Hematopoietic multipotent progenitor cell treated with erythropoietin and hydrocortisone succinate and interleukin-3 and kit ligand, for 17 days (in vitro differentiated cells): ENCODE data around the gene ZNF784.

Experiments used
- DNase-seq: peaks from one replicate; pipeline ENCODE4 v3.0.0-alpha.2; 2015; ENCODE audit warnings: low spot score

ZNF784 gene, protein sequence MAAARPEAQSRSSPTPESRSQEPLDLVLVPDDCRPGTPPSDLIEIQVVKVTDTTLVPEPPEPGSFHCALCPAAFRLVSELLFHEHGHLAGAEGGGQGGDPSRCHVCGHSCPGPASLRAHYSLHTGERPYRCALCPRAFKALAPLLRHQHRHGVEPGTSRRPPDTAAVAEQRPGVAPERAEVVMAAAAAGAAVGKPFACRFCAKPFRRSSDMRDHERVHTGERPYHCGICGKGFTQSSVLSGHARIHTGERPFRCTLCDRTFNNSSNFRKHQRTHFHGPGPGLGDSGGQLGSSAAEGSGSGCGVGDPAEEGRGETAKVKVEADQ

DNA sequence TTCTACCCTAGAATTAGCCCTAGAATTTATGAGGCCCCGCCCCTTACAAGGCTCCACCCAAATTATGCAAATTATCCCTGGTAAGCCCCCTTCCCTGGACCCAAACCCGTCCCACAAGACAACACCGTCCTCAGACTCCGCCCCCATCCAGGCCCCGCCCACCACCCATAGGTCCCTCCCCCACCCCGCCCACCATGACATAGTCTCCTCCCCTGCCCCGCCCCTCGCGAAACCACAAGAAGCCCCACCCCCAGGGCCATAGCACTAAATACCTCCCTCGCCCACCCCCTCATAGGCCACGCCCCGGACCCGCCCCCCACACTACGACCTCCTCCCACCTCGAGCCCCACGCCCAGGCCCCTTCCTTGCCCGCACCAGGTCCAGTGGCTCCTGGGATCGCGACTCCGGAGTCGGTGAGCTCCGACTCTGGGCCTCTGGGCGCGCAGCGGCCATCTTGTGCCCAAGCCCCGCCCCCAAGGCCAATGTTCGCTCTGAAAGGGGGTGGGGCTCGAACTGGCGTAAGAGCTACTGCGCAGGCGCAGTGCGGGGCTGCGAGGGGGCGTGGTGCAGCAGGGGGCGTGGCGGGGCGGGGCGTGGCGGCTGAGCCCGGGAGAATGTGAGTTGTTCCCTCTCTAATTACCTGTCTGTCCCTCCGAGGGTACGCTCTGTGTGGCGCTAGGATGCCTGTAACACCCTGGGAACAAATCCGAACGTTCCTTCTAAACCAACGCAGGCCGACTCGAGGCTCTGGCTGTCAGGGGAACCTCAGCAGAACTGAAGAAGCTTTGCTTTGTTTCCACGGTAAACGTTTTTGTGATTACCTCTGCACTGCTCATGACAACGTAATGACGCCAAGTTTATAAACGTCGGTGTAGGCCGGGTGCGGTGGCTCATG lies at the start of gene ZNF784:
Gene ZNF784 (minus strand): TSS at position 458 of the 895 bp plus-strand sequence. CDS start 5 bp downstream, at position 453.
- peak; percentile 97 for DNase-seq

DNA sequence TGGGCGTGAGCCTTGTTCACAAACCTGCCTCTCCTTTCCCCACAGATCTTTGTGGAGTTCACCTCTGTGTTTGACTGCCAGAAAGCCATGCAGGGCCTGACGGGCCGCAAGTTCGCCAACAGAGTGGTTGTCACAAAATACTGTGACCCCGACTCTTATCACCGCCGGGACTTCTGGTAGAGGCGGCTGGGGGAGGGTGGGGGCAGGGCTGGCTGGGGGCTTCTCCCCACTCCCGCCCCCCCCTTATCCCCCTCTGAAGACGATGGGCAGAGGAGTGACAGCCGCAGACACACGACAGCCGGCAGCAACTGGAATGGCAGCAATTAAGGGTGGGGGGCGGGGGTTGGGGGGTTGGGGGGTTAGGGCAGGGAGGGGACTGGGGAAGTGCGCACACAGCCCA lies 49.5 kb upstream of the ZNF784 start:
- DNase-seq, result no peak

GRCh38 chr19:55673465-55673864 lies 49.1 kb upstream of the ZNF784 start:
- DNase-seq, result no peak

DNA sequence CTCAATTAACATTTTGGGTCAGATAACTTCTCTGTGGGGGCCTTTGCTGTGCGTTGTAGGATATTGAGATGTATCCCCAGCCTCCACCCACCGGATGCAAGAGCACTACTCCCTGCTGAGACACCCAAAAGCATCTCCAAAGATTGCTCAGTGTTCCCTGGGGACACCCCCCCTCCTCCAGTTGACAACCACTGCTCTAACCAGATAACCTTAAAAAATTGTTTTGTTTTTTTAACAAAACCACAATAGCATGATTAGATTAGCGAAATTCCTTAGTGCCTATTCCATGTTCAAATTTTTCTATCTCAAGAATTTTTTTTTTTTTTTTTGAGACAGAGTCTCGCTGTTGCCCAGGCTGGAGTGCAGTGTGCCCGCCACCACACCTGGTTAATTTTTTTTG lies 48.1 kb upstream of the ZNF784 start:
- no peak for DNase-seq

GRCh38 chr19:55671054-55671378 lies 46.6 kb upstream of the ZNF784 start:
- DNase-seq, result no peak

DNA sequence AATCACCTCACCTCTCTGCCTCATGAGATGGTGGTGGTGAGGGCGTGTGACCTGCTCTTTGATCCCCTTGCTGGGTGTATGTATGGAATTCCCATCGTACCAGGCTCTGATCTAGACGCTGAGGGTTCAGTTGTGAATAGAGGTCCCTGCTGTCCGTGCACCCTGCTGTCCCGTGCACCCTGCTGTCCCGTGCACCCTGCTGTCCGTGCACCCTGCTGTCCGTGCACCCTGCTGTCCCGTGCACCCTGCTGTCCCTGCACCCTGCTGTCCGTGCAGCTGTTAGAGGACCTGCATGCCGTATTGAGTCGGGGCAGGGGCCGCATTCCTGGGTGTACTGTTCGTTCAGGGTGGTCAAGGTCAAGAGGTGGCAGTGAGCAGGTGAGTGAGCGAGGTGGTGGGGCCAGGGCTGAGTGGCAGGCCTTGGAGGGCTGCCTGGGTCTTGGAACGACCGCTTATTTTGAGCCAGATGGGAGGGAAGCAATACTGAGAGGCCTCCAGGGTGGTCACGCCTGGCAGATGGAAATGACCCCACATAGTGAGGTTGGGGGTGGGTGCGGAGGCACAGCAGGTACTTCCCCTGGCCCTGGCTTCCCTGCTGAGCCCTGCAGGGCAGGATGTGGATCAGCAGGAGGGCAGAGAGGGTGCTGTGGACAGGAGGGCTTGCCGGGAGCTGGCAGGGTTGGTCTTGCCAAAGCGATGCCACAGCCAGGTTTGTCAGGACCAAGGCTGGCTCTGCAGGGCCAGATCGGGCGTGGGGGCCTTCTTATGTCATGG lies 46.1 kb upstream of the ZNF784 start:
- no peak for DNase-seq

DNA sequence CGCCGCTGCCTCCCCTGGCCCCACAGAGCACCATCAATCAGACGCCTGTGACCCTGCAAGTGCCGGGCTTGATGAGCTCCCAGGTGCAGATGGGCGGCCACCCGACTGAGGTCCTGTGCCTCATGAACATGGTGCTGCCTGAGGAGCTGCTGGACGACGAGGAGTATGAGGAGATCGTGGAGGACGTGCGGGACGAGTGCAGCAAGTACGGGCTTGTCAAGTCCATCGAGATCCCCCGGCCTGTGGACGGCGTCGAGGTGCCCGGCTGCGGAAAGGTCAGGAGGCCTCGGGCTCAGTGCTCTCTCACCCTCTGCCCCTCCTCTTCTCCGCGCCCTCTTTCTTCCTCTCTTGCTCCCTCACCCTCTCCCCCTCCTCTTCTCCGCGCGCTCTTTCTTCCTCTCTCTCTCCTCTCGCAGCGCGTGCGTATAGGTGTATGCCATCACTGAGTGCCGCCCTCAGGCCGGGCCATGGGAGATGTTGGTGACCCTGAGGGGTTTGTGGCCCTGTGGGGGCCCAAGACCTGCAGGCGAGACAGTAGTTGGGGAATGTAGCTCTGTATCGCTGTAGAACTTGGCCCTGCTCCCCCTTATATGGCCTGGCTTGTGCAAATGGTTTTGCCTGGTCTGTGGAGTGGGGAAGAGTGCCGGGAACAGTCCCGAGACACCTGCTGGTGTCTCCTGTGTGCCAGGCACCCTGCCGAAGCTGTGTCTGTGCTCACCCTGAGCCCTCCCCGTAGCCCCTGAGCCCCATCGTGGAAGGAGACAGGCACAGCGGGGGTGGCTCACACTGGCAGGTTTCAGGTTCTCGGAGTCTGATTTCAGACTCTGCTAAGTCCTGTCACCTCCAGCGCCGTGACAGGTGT lies 45.3 kb upstream of the ZNF784 start:
- DNase-seq, result no peak

DNA sequence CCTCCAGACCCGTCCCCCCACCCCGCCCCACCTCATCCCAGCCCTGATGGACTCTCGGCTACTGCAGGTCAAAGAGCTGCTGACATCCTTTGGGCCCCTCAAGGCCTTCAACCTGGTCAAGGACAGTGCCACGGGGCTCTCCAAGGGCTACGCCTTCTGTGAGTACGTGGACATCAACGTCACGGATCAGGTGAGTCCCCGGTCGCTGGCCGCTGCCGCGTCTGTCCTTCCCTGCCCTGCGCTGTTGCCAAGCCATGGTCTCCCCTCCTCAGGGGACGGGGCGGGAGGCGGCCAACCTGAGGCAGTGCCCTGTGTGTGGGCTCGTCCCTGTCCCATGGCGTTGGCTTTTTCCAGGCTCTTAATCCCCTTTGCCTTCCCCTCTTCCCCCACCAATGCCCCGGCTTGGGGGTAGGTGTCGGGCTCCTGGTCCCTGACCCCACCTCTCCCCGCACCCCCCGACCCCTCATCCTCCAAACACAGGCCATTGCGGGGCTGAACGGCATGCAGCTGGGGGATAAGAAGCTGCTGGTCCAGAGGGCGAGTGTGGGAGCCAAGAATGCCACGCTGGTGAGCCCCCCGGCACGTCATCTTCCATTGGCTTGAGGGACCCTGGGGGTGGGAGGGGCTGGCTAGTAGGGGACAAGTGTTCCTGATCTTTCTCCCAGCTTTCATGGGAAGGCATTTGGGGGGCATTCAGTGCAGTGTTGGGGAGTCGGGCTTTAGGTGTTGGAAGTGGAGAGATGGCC lies 44.4 kb upstream of the ZNF784 start:
- no peak for DNase-seq

DNA sequence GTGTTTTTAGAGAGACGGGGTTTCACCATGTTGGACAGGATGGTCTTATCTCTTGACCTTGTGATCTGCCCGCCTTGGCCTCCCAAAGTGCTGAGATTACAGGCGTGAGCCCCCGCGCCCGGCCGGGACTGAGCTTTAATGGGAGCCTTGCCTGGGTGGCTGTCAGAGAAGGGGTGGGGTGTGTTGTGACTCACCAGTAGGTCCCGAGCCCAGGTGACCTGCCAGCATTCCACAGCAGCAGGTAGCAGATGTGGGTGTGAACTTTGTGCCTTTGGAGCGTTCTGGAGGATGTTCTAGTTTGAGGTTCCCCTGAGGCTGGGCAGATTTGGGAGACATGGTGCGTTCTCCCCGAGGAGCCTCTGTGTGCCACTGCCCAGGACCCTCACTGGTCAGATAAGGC lies 43.6 kb upstream of the ZNF784 start:
- no peak for DNase-seq

DNA sequence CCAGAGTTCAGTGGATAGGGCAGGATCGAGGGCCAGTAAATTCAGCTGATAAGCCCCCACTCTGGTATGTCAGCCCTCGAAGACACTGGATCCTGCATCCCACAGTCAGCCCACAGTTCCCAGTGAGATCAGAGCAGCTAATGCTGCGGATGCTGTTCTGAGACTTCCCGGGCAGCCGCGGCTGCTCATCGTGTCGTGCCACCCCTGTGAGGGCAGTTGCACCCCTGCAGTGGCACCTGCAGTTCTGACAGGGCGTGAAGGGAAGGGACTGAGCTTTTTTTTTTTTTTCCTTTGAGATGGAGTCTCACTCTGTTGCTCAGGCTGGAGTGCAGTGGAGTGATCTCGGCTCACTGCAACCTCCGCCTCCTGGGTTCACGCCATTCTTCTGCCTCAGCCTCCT lies 43.1 kb upstream of the ZNF784 start:
- DNase-seq, result no peak

GRCh38 chr19:55667006-55667381 lies 42.6 kb upstream of the ZNF784 start:
- DNase-seq, result no peak

DNA sequence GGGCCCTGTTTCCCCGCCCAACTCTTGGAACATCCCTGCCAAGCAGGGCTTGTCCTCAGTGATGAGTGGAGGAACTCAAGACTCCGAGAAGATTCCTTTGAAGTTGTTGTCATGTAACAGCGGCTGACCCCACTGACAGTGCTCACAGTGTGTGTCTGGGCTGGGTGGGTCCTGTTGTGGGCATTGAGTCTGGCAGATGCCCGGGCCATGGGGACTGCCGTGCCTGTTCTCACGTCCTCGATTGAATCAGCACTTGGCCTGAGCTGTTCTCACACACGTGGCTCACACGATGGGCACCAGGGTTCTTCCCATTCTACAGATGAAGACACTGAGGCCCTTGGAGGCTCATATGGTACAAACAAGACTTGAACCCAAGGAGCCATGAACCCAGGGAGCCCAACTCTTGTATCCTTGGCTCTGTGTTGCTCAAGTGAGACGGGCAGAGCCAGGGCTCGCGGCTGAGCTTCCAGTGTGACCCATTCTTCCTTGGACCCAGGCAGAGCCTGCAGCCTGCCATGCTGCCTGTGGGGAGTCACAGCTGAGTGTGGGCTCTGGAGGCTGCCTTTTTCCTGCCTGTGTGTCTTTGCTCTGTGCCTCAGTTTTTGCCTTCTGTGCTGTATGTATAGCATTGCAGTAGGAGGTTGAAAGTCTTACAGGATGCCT lies 42.1 kb upstream of the ZNF784 start:
- no peak for DNase-seq

GRCh38 chr19:55663846-55664536 lies 39.6 kb upstream of the ZNF784 start:
- DNase-seq, result no peak

GRCh38 chr19:55661826-55662225 lies 37.5 kb upstream of the ZNF784 start:
- no peak for DNase-seq

GRCh38 chr19:55660991-55661390 lies 36.6 kb upstream of the ZNF784 start:
- DNase-seq, result no peak

DNA sequence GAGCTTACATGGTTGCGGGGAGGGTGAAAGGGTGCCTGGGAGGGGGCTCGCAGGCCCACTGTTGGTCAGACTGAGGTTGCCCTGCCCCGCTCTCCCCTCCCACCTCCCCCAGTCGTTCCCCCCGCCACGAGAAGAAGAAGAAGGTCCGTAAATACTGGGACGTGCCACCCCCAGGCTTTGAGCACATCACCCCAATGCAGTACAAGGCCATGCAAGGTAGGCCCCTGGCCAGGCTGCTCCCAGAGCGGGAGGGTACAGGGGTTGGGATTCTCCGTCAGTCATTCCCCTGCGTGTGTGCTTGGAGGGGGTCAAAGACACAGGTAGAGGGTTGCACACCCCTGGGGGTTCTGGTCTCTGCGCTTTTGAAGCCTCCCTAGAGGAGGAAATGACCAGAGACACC lies 36.0 kb upstream of the ZNF784 start:
- DNase-seq, result no peak

GRCh38 chr19:55659822-55660221 lies 35.5 kb upstream of the ZNF784 start:
- no peak for DNase-seq

DNA sequence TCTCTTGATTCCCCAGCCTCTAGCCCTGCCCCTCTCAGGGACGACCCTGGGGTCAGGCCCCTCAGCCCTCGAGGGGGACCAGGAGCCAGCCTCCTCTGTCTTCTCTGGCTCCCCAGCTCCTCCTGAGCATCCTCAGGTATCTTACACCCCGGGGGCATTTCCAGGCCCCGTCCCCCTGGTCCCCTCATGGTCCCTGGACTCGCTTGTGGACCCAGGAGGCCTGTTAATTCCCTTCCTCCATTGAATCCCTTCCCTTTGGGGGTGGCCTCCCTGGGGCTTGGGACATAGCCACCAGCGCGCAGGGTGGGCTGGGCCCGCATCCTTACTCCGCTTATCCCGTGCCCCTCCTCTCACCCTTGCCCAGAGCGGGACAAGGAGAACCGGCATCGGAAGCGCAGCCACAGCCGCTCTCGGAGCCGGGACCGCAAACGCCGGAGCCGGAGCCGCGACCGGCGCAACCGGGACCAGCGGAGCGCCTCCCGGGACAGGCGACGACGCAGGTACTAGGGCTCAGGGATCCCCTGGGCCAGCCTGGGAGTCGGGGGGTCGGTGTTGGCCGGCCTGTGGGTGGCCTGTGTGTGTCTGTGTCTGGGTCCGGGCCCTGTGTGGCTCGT lies 34.6 kb upstream of the ZNF784 start:
- DNase-seq, result no peak

- DNase-seq, result no peak
These were observed 32.8 kb upstream of the ZNF784 start for GRCh38 chr19:55656988-55657747.
